Measurements from ENCODE around the gene MOGAT3. TPM values are rescaled to one million over a fixed set of nuclear protein-coding genes. Genes with fewer than 3 reads are reported as not detected.

MOGAT3 gene
- total RNA-seq, 1 experiment from 2014 or later: 0.81 TPM

GRCh38 chr7:101239951-101240220 is 39.0 kb upstream of the MOGAT3 start:
- no peak for ATAC-seq
- ChIA-PET POLR2A (no interaction called here), CTCF (interaction anchor here (3.2 to 8.0 kb wide), 2 partner anchors 22 to 42 kb away, joined by 13 to 80 read pairs; partner anchors contain the start of genes PLOD3 and ZNHIT1)
- Mint-ChIP-seq H3K27me3 (ENCODE audit: low read depth) (no peaks in the 10 kb centered on the region), H3K4me3 (no peak overlapping the region), H3K9me3 (no peaks in the 10 kb centered on the region), H3K36me3 (peaks cover 4% of the 10 kb centered on the region; the same call in 1 of the 2 replicates), H3K4me1 (peaks cover 22% of the 10 kb centered on the region), H3K27ac (0 out of 2 replicates have a peak overlapping the region, but pooled peaks have one; percentile 41)
- TF ChIP-seq AR (CRISPR knock-in tag; IDR thresholded peaks at IDR 0.05) (no peak), ATF1 (CRISPR knock-in tag; IDR thresholded peaks at IDR 0.05) (no peak), ZBTB21 (CRISPR knock-in tag; IDR thresholded peaks at IDR 0.05; ENCODE audit: borderline replicate concordance) (no peak), ZNF232 (CRISPR knock-in tag; IDR thresholded peaks at IDR 0.05) (no peak), NR3C1 (CRISPR knock-in tag; conservative IDR thresholded peaks at IDR 0.05; ENCODE audit: low read depth) (no peak), RORB (CRISPR knock-in tag; IDR thresholded peaks at IDR 0.05) (no peak), TCF7 (CRISPR knock-in tag; IDR thresholded peaks at IDR 0.05; ENCODE audit: low read depth) (no peak), ZNF138 (CRISPR knock-in tag; conservative IDR thresholded peaks at IDR 0.05) (no peak), USF2 (CRISPR knock-in tag; IDR thresholded peaks at IDR 0.05) (no peak)
- TF ChIP-seq, protein P1, sequence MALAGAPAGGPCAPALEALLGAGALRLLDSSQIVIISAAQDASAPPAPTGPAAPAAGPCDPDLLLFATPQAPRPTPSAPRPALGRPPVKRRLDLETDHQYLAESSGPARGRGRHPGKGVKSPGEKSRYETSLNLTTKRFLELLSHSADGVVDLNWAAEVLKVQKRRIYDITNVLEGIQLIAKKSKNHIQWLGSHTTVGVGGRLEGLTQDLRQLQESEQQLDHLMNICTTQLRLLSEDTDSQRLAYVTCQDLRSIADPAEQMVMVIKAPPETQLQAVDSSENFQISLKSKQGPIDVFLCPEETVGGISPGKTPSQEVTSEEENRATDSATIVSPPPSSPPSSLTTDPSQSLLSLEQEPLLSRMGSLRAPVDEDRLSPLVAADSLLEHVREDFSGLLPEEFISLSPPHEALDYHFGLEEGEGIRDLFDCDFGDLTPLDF (CRISPR knock-in tag; IDR thresholded peaks at IDR 0.05): no peak
- TF ChIP-seq, protein P2, sequence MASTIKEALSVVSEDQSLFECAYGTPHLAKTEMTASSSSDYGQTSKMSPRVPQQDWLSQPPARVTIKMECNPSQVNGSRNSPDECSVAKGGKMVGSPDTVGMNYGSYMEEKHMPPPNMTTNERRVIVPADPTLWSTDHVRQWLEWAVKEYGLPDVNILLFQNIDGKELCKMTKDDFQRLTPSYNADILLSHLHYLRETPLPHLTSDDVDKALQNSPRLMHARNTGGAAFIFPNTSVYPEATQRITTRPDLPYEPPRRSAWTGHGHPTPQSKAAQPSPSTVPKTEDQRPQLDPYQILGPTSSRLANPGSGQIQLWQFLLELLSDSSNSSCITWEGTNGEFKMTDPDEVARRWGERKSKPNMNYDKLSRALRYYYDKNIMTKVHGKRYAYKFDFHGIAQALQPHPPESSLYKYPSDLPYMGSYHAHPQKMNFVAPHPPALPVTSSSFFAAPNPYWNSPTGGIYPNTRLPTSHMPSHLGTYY (CRISPR knock-in tag; IDR thresholded peaks at IDR 0.05): no peak
- DNase-seq (ENCODE audit: low spot score): no peak

DNA sequence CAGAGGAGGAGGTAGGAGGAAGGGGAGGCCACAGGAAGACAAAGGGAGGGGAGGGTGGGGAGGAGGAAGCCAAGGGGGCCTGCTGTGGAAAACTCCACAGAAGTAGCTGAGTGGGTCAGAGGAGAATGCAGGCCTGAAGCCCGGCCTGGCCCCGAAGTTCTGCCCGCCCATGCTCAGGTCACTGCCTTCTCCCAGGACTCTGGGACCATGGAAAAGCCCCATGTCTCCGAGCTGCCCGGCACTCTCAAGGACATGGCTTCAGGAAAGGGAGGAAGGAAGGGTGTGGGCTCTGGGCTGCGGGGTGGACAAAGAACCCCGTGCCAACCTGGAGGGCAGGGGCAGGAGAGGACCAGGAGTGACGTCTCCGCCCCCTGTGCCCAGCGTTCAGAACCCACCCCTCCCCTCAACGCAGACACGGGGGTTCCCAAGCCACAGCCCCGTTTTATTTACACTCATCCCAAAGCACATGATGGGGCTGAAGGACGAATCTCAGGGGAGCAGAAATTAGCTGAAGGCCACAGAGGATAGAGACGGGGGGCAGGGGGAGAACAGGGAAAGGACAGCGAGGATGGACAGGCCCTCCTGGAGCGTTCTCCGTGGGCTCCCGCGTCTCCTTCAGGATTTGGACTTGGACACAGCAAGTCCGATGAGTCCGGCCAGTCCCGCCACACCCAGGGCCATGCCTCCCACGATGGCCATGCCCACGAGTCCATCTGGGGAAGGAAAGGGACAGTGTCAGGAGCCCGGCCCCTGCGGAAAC is 38.5 kb upstream of the MOGAT3 start:
- no peak for DNase-seq (ENCODE audit: low spot score)
- POLR2A ChIA-PET: interaction anchor here (0.6 kb wide), 1 partner anchor 83 kb away, joined by 3 read pairs; no protein-coding TSS in a partner anchor
- no peak for ATAC-seq
- Mint-ChIP-seq H3K4me1 (peaks cover 23% of the 10 kb centered on the region), H3K9me3 (no peaks in the 10 kb centered on the region), H3K36me3 (peaks cover 4% of the 10 kb centered on the region; the same call in 1 of the 2 replicates), H3K27me3 (ENCODE audit: low read depth) (no peaks in the 10 kb centered on the region), H3K27ac (no peak overlapping the region), H3K4me3 (no peak overlapping the region)
- CTCF ChIA-PET: interaction anchor here (0.6 to 8.0 kb wide), 6 partner anchors 13 to 51 kb away, joined by 4 to 80 read pairs (median 8); partner anchors contain the start of genes PLOD3 and ZNHIT1
- TF ChIP-seq E2F4 (CRISPR knock-in tag; IDR thresholded peaks at IDR 0.05; ENCODE audit: borderline replicate concordance, low read depth) (no peak), RORB (CRISPR knock-in tag; IDR thresholded peaks at IDR 0.05) (no peak), ZNF512 (CRISPR knock-in tag; IDR thresholded peaks at IDR 0.05; ENCODE audit: borderline replicate concordance) (no peak), ZNF232 (CRISPR knock-in tag; IDR thresholded peaks at IDR 0.05) (no peak), ARID4B (CRISPR knock-in tag; IDR thresholded peaks at IDR 0.05; ENCODE audit: borderline replicate concordance) (no peak), ZNF396 (CRISPR knock-in tag; IDR thresholded peaks at IDR 0.05; ENCODE audit: borderline replicate concordance) (no peak)
- TF ChIP-seq, protein P3, sequence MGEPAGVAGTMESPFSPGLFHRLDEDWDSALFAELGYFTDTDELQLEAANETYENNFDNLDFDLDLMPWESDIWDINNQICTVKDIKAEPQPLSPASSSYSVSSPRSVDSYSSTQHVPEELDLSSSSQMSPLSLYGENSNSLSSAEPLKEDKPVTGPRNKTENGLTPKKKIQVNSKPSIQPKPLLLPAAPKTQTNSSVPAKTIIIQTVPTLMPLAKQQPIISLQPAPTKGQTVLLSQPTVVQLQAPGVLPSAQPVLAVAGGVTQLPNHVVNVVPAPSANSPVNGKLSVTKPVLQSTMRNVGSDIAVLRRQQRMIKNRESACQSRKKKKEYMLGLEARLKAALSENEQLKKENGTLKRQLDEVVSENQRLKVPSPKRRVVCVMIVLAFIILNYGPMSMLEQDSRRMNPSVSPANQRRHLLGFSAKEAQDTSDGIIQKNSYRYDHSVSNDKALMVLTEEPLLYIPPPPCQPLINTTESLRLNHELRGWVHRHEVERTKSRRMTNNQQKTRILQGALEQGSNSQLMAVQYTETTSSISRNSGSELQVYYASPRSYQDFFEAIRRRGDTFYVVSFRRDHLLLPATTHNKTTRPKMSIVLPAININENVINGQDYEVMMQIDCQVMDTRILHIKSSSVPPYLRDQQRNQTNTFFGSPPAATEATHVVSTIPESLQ (CRISPR knock-in tag; IDR thresholded peaks at IDR 0.05): no peak
